Limb (tissue), 2 donors: Measurements from ENCODE around the gene CASZ1.

Experiments used
- DNase-seq, 2 donors: peaks; one replicate each; pipeline ENCODE4 v3.0.0-alpha.2; 2016; ENCODE audit errors: extremely low spot score in 2 of 2

Gene CASZ1

GRCh38 chr1:10824821-10825540 is 28.5 kb upstream of the CASZ1 start:
- no peak for DNase-seq

DNA sequence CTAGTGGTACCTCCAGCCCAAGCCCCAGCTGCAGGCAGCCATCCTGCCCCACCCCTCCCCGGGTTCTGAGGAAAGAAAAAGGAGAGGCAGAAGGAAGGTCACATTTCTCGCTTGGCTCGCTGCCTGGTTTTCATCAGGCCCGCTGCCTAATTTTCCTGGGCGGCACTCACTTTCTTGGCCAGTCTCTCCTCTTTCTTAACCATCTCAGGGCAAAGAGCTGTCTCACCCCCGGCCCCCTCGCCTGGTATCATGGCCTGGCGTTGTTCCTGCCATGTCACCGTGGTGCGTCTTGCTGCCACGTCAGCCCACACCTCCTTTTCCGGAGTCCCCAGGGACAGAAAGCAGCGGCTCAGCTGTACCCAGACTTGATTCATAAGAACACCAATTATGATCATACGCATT is 26.6 kb upstream of the CASZ1 start:
- no peak for DNase-seq

GRCh38 chr1:10821388-10821787 is 24.9 kb upstream of the CASZ1 start:
- no peak for DNase-seq

GRCh38 chr1:10820422-10820821 is 24.0 kb upstream of the CASZ1 start:
- no peak for DNase-seq

DNA sequence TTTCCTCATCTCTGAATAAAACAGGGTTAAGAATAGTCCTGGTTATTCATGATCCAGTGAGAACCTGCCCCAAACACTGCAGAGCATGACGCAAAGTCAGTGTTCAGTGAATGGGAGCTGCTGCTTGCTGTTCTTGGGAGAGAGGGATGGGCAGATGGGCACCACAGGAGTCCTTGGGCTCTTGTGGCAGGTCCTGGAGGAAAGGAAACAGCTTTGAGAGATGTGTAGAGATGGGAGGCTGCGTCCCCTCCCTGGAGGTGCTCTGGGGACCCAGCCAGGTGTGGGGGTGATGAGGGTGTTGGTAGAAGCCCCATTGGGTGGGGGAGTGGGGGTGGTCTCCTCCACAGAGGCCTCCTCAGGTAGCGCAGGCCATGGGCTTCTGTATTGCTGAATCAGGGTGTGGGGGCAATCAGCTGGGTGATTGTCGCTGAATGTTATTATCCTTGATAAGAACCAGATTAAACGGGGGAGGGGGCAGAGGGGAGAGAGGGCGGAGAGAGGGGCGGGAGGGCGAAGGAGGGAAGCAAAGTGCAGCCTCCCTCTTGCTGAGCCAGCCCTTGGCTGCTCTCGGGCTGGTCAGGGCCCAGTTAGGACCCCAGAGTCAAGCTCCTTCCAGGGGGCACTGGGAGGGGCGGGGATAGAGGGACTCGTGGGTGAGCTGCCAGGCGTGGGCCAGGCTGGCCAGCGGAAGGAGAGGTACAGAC is 22.9 kb upstream of the CASZ1 start:
- no peak for DNase-seq

GRCh38 chr1:10818262-10819197 is 22.1 kb upstream of the CASZ1 start:
- DNase-seq: no peak

DNA sequence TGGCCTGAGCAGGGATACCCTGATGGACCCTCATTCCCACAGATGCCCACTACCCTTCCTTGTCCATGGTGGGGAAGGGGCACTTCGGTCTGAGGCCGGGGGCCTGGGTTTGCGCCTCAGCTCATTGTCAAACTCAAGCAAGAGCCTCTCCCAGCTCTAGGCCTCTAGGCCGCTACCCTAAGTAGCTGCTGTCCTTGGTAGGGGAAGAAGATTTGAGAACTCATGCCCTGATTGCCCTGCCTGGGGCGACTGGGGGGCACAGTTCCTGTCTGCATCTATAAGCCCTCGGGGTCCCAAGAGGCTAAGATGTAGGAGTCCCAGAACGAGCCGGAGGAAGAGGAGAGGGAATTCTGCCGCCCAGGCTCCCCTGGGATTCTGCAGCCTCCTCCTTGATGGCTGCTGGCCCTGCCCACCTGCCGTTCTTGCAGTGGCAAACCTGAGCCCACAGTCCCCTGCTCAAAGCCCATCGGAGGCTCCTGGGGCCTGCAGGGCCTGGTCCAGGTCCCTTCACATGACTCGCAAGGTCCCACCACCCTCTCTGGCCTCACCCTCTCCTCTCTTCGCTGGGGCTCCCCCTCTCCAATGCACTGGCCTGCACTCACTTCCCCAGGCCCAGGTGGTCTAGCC is 20.4 kb upstream of the CASZ1 start:
- DNase-seq: no peak

GRCh38 chr1:10816233-10816632 is 19.8 kb upstream of the CASZ1 start:
- DNase-seq: no peak

DNA sequence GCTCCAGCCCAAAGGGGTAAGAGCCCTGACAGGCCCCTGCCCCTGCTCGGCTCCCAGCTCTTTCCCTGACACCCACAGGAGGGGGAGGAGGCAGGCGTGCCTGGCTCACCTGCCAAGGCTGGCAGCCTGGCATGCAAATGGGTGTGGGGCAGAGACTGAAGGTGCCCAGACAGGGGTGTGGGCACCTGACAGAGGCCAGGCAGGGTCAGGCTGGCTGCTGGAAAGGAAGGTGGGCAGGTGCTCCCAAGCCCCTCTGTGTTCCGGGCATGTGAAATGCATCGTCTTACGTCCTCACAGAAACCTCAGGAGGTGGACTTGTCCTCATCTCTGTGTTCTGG is 19.4 kb upstream of the CASZ1 start:
- no peak for DNase-seq

DNA sequence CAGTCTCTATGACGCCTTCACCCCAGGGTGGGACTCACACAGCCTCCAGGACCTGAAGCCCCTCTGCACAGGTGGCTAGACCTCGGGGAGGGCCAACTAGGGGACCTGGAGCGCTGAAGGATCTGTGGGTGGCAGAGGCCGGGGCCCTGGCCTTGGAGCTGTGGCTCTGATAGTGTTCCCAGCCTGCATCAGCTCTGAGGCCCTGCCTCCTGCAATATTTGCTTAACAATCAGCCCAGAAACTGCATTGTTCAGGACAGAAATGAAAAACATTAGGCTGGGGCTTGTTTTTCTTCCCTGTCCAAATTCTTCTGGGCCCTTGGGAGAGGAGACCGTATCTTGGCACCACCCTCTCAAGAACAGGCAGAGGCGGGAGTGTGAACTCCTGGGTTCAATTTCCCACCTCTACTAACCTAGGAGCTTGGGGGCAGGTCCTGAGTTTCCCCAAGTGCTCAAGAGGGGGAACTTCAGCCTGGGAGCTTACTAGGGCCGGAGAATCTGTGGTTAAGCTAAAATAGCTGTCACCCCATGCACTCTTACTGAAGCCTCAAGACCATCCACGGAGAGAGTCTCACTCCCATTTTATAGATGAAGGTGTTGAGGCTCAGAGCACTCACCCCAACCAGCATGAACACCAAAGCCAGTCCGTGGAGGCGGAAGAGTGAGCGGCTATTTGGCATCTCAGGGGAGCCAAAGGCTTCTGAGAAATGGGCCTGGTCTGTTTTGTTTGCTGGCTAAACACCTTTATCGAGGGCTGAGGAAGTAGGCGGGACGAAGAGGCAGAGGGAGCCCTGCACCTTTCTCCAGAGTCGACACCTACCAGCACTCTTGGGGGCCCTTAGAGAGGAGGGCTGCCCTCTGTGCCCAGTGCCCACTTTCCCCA is 18.8 kb upstream of the CASZ1 start:
- DNase-seq: no peak

- no peak for DNase-seq
These were observed 17.9 kb upstream of the CASZ1 start for GRCh38 chr1:10814312-10814711.

DNA sequence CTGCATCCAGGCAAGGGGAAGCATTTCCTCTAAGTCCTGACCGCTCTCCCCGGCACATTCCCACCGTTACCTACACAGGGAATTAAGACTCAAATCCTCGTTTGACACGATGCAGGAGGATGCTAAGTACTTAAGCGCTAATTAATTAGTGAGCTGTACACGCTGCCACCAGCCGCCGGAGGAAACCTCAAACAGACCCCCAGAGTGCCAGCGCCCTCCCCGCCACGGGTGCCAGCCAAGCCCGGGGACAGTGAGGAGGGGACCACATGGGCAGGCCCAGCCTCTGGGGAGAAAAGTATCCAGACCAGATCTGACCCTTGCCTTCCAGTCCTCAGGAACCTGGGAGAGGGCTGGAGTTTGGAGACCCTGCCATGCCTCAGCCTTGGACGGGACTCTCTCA is 17.4 kb upstream of the CASZ1 start:
- no peak for DNase-seq

GRCh38 chr1:10812387-10812915 is 16.0 kb upstream of the CASZ1 start:
- DNase-seq: no peak

GRCh38 chr1:10808441-10808840 is 12.0 kb upstream of the CASZ1 start:
- DNase-seq: no peak

- no peak for DNase-seq
These were observed 10.5 kb upstream of the CASZ1 start for GRCh38 chr1:10806966-10807365.

GRCh38 chr1:10803971-10804820 is 7.8 kb upstream of the CASZ1 start:
- no peak for DNase-seq

GRCh38 chr1:10802944-10803715 is 6.7 kb upstream of the CASZ1 start:
- no peak for DNase-seq

DNA sequence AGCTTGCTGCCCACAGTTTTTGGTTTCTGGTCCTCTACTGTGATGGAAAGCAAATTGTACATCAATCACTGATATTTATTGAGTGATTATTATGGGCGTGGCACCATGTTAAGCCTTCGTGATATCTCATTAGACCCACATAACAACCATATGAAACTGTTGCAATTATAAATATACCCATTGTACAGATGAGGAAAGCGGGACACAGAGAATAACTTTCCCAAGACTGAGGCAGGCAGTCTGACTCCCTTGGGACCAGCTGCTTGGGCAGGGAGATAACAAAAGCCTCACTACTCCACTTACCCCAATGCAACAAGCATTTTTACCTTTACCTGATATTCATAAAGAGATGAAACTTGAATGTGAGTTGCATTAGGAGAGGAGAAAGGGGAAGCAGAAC is 4.3 kb upstream of the CASZ1 start:
- no peak for DNase-seq

- DNase-seq: no peak
These were observed 3.3 kb upstream of the CASZ1 start for GRCh38 chr1:10799726-10800125.
